HG02973 (cell line): ENCODE results near the gene HIC1.
"Not testable (repeated sequence)": the region's sequence is repeated elsewhere in the genome, so short reads cannot be mapped to it uniquely, and the experiment has no call there.

Source experiments
- ATAC-seq: cut with Tn5 transposase; IDR thresholded peaks from one replicate; pipeline ENCODE4 v1.9.1; 2021; ENCODE audit warnings: moderate library complexity; ENCODE audit not compliant: unreplicated experiment

Gene HIC1

GRCh38 chr17:2054512-2055291 is at the start of gene HIC1:
HIC1 (plus strand) TSS chr17:2055103; CDS start chr17:2056691, 1,588 bp downstream.
- peak; percentile 28 for ATAC-seq

GRCh38 chr17:2008332-2009126 is 46.4 kb upstream of the HIC1 start:
- no peak for ATAC-seq

- ATAC-seq = no peak
Observed at GRCh38 chr17:2009737-2010136, 45.2 kb upstream of the HIC1 start.

GRCh38 chr17:2011411-2012371 is 43.2 kb upstream of the HIC1 start:
- ATAC-seq = no peak

GRCh38 chr17:2012499-2012898 is 42.4 kb upstream of the HIC1 start:
- no peak for ATAC-seq

- ATAC-seq = not testable (repeated sequence)
Observed at GRCh38 chr17:2013220-2013993, 41.5 kb upstream of the HIC1 start.

- no peak for ATAC-seq
Observed at GRCh38 chr17:2013994-2014317, 40.9 kb upstream of the HIC1 start.

- no peak for ATAC-seq
Observed at GRCh38 chr17:2015314-2015713, 39.6 kb upstream of the HIC1 start.

GRCh38 chr17:2016494-2016893 is 38.4 kb upstream of the HIC1 start:
- no peak for ATAC-seq

GRCh38 chr17:2017274-2017941 is 37.5 kb upstream of the HIC1 start:
- no peak for ATAC-seq

GRCh38 chr17:2018716-2019510 is 36.0 kb upstream of the HIC1 start:
- ATAC-seq = no peak

- no peak for ATAC-seq
Observed at GRCh38 chr17:2019723-2020122, 35.2 kb upstream of the HIC1 start.

- no peak for ATAC-seq
Observed at GRCh38 chr17:2020721-2021120, 34.2 kb upstream of the HIC1 start.

GRCh38 chr17:2022647-2023240 is 32.2 kb upstream of the HIC1 start:
- ATAC-seq = no peak

- no peak for ATAC-seq
Observed at GRCh38 chr17:2023256-2023655, 31.6 kb upstream of the HIC1 start.

- no peak for ATAC-seq
Observed at GRCh38 chr17:2023692-2024571, 31.0 kb upstream of the HIC1 start.

- no peak for ATAC-seq
Observed at GRCh38 chr17:2024572-2025219, 30.2 kb upstream of the HIC1 start.
